ENCODE measurements around the gene HNRNPA2B1. TPM values are rescaled to one million over a fixed set of nuclear protein-coding genes. Genes with fewer than 3 reads are reported as not detected.
A peak's percentile ranks its signal among the peaks of the same experiment; 100 is the strongest.
"Not testable (repeated sequence)": the region's sequence is repeated elsewhere in the genome, so short reads cannot be mapped to it uniquely, and the experiment has no call there.

HNRNPA2B1 gene
- total RNA-seq, 1 donor from 2014 or later, result 685 TPM

DNA sequence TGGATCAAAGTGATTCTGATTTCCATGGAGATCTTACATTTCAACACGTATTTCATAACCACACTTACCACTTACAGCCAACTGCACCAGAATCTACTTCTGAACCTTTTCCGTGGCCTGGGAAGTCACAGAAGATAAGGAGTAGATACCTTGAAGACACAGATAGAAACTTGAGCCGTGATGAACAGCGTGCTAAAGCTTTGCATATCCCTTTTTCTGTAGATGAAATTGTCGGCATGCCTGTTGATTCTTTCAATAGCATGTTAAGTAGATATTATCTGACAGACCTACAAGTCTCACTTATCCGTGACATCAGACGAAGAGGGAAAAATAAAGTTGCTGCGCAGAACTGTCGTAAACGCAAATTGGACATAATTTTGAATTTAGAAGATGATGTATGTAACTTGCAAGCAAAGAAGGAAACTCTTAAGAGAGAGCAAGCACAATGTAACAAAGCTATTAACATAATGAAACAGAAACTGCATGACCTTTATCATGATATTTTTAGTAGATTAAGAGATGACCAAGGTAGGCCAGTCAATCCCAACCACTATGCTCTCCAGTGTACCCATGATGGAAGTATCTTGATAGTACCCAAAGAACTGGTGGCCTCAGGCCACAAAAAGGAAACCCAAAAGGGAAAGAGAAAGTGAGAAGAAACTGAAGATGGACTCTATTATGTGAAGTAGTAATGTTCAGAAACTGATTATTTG lies 15.3 kb downstream of the HNRNPA2B1 start:
- DNase-seq, result no peak
- peaks cover 4% of the 10 kb centered on the region for H3K27me3 Mint-ChIP-seq (ENCODE audit: unreplicated experiment)
- H3K4me3 Mint-ChIP-seq (ENCODE audit: unreplicated experiment), result no peak overlapping the region
- H3K27ac Mint-ChIP-seq (ENCODE audit: unreplicated experiment), result peak overlapping the region; percentile 21
- H3K9me3 Mint-ChIP-seq (ENCODE audit: unreplicated experiment), result peaks cover 8% of the 10 kb centered on the region
- H3K4me1 Mint-ChIP-seq (ENCODE audit: low read depth, unreplicated experiment), result peaks cover 5% of the 10 kb centered on the region
- no peaks in the 10 kb centered on the region for H3K36me3 Mint-ChIP-seq (ENCODE audit: unreplicated experiment)
- TF ChIP-seq CTCF (IDR thresholded peaks at IDR 0.05; ENCODE audit: partially characterized antibody, unreplicated experiment), result no peak

DNA sequence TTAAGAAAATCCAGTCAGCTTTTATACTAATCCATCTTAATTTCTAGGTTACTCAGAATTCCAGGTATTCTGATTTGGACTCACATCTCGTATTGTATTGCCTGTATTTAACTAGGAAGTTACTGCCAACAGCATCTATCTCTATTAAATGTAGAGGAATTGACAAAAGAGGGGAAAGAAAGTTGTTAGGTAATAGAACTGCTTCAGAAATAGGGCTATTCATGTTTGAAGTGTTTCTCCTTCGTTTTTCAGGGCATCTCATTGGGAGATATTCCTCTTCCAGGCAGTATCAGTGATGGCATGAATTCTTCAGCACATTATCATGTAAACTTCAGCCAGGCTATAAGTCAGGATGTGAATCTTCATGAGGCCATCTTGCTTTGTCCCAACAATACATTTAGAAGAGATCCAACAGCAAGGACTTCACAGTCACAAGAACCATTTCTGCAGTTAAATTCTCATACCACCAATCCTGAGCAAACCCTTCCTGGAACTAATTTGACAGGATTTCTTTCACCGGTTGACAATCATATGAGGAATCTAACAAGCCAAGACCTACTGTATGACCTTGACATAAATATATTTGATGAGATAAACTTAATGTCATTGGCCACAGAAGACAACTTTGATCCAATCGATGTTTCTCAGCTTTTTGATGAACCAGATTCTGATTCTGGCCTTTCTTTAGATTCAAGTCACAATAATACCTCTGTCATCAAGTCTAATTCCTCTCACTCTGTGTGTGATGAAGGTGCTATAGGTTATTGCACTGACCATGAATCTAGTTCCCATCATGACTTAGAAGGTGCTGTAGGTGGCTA lies 16.1 kb downstream of the HNRNPA2B1 start:
- H3K9me3 Mint-ChIP-seq (ENCODE audit: unreplicated experiment); H3K4me3 Mint-ChIP-seq (ENCODE audit: unreplicated experiment); H3K4me1 Mint-ChIP-seq (ENCODE audit: low read depth, unreplicated experiment); H3K27me3 Mint-ChIP-seq (ENCODE audit: unreplicated experiment); H3K36me3 Mint-ChIP-seq (ENCODE audit: unreplicated experiment); DNase-seq: not testable (repeated sequence)
- H3K27ac Mint-ChIP-seq (ENCODE audit: unreplicated experiment), result peak overlapping the region; percentile 21

GRCh38 chr7:26183545-26184280 lies 16.8 kb downstream of the HNRNPA2B1 start:
- no peak overlapping the region for H3K4me3 Mint-ChIP-seq (ENCODE audit: unreplicated experiment)
- peaks cover 8% of the 10 kb centered on the region for H3K9me3 Mint-ChIP-seq (ENCODE audit: unreplicated experiment)
- no peaks in the 10 kb centered on the region for H3K36me3 Mint-ChIP-seq (ENCODE audit: unreplicated experiment)
- DNase-seq, result no peak
- no peak for TF ChIP-seq CTCF (IDR thresholded peaks at IDR 0.05; ENCODE audit: partially characterized antibody, unreplicated experiment)
- H3K4me1 Mint-ChIP-seq (ENCODE audit: low read depth, unreplicated experiment), result peaks cover 2% of the 10 kb centered on the region
- no peak overlapping the region for H3K27ac Mint-ChIP-seq (ENCODE audit: unreplicated experiment)
- H3K27me3 Mint-ChIP-seq (ENCODE audit: unreplicated experiment), result peaks cover 4% of the 10 kb centered on the region

- H3K9me3 Mint-ChIP-seq (ENCODE audit: unreplicated experiment), result peaks cover 8% of the 10 kb centered on the region
- peaks cover 2% of the 10 kb centered on the region for H3K4me1 Mint-ChIP-seq (ENCODE audit: low read depth, unreplicated experiment)
- H3K36me3 Mint-ChIP-seq (ENCODE audit: unreplicated experiment), result no peaks in the 10 kb centered on the region
- no peak overlapping the region for H3K4me3 Mint-ChIP-seq (ENCODE audit: unreplicated experiment)
- no peak for DNase-seq
- no peak overlapping the region for H3K27ac Mint-ChIP-seq (ENCODE audit: unreplicated experiment)
- H3K27me3 Mint-ChIP-seq (ENCODE audit: unreplicated experiment), result peaks cover 4% of the 10 kb centered on the region
- TF ChIP-seq CTCF (IDR thresholded peaks at IDR 0.05; ENCODE audit: partially characterized antibody, unreplicated experiment), result no peak
Observed at GRCh38 chr7:26182706-26183105, 17.8 kb downstream of the HNRNPA2B1 start.

- no peak for TF ChIP-seq CTCF (IDR thresholded peaks at IDR 0.05; ENCODE audit: partially characterized antibody, unreplicated experiment)
- Mint-ChIP-seq H3K4me3 (ENCODE audit: unreplicated experiment) (no peak overlapping the region), H3K4me1 (ENCODE audit: low read depth, unreplicated experiment) (peaks cover 2% of the 10 kb centered on the region), H3K27me3 (ENCODE audit: unreplicated experiment) (peaks cover 4% of the 10 kb centered on the region), H3K27ac (ENCODE audit: unreplicated experiment) (no peak overlapping the region), H3K9me3 (ENCODE audit: unreplicated experiment) (peaks cover 8% of the 10 kb centered on the region), H3K36me3 (ENCODE audit: unreplicated experiment) (no peaks in the 10 kb centered on the region)
- no peak for DNase-seq
Observed at GRCh38 chr7:26182283-26182682, 18.3 kb downstream of the HNRNPA2B1 start.

All from glutamatergic neuron (in vitro differentiated cells).